Measurements from ENCODE around the gene DNASE2.

DNASE2 gene

GRCh38 chr19:12888006-12888603 is 6.9 kb upstream of the DNASE2 start:
- peaks cover 32% of the 10 kb centered on the region for H3K4me1 Mint-ChIP-seq
- peaks cover 63% of the 10 kb centered on the region for H3K27me3 Mint-ChIP-seq (ENCODE audit: low read depth, poor library complexity)
- H3K36me3 Mint-ChIP-seq (ENCODE audit: low read depth), result no peaks in the 10 kb centered on the region
- no peak for TF ChIP-seq CTCF (IDR thresholded peaks at IDR 0.05)
- H3K27ac Mint-ChIP-seq, result no peak overlapping the region
- DNase-seq, result no peak
- no peak overlapping the region for H3K4me3 Mint-ChIP-seq
- peaks cover 26% of the 10 kb centered on the region for H3K9me3 Mint-ChIP-seq

- H3K9me3 Mint-ChIP-seq, result peaks cover 27% of the 10 kb centered on the region
- peaks cover 30% of the 10 kb centered on the region for H3K4me1 Mint-ChIP-seq
- peaks cover 73% of the 10 kb centered on the region for H3K27me3 Mint-ChIP-seq (ENCODE audit: low read depth, poor library complexity)
- no peaks in the 10 kb centered on the region for H3K36me3 Mint-ChIP-seq (ENCODE audit: low read depth)
- peak within 1 kb of the TSS; percentile 70 for H3K4me3 Mint-ChIP-seq
- no peak within 1 kb of the TSS for H3K27ac Mint-ChIP-seq
- no peak for TF ChIP-seq CTCF (IDR thresholded peaks at IDR 0.05)
- no peak for DNase-seq
These were observed 5.9 kb upstream of the DNASE2 start, which contains the start of gene KLF1 for GRCh38 chr19:12886969-12887747. Gene KLF1, minus strand, starts transcription at chr19:12887201. Its CDS starts 61 bp downstream, at chr19:12887140.

DNA sequence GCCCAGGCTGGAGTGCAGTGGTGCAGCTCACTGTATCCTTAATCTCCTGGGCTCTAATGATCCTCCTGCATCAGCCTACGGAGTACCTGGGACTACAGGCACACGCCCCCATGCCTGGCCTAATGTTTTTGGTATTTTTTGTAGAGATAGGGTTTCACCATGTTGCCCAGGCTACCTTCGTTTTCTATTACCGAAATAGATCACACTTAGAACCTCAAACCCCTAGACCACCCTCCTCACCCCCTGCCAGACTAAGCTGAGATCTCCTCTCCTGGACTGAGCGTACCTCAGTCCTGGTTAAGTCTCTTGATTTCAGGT is 5.4 kb upstream of the DNASE2 start:
- peaks cover 25% of the 10 kb centered on the region for H3K4me1 Mint-ChIP-seq
- H3K27ac Mint-ChIP-seq, result no peak overlapping the region
- peak overlapping the region; percentile 70 for H3K4me3 Mint-ChIP-seq
- peaks cover 27% of the 10 kb centered on the region for H3K9me3 Mint-ChIP-seq
- TF ChIP-seq CTCF (IDR thresholded peaks at IDR 0.05), result no peak
- H3K27me3 Mint-ChIP-seq (ENCODE audit: low read depth, poor library complexity), result peaks cover 74% of the 10 kb centered on the region
- DNase-seq, result no peak
- no peaks in the 10 kb centered on the region for H3K36me3 Mint-ChIP-seq (ENCODE audit: low read depth)

DNA sequence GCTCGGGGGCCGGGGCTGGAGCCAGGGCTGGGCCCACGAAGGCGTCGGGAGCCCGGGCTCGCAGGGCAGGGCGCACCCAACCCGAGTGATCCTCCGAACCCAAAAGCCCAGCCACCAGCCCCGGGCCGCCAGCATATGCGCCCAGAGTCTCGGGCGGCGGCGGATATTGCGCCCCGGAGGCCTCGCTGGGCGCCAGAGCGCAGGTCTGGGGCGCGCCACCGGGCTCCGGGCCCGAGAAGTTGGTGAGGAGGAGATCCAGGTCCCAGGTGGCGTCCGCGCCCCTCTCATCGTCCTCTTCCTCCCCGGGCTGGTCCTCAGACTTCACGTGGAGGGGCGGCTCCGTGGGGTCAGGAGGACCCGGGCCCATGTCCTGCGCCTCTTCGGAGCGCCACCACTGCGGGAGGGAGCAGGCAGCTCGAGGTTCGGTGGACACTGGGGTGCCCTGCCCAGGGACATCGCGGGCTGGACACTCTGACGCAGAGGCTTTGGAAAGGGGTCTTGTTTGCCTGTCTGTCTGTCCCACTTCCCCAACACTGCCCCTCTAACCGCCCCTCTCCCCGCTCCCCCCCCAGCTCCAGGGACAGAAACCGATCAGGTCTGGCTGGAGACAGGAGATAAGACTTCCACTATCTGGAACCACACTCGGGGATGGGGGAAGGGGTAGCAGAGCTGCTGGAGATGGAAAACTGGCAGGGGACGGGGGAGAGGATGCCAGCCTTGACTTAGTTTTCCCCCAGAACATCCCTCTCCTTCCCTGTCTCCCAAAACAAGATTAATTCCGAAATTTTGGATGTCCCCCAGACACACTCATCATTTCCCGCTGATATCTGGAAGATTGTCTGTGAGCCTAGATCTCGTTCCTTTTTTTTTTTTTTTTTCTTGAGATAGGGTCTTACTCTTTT is 4.8 kb upstream of the DNASE2 start:
- H3K4me3 Mint-ChIP-seq, result peak overlapping the region; percentile 70
- no peak overlapping the region for H3K27ac Mint-ChIP-seq
- no peaks in the 10 kb centered on the region for H3K36me3 Mint-ChIP-seq (ENCODE audit: low read depth)
- H3K4me1 Mint-ChIP-seq, result peaks cover 18% of the 10 kb centered on the region
- H3K27me3 Mint-ChIP-seq (ENCODE audit: low read depth, poor library complexity), result peaks cover 74% of the 10 kb centered on the region
- no peak for TF ChIP-seq CTCF (IDR thresholded peaks at IDR 0.05)
- H3K9me3 Mint-ChIP-seq, result peaks cover 27% of the 10 kb centered on the region
- DNase-seq, result no peak

- TF ChIP-seq CTCF (IDR thresholded peaks at IDR 0.05), result peak; percentile 55
- H3K9me3 Mint-ChIP-seq, result peaks cover 27% of the 10 kb centered on the region
- H3K36me3 Mint-ChIP-seq (ENCODE audit: low read depth), result no peaks in the 10 kb centered on the region
- peaks cover 79% of the 10 kb centered on the region for H3K27me3 Mint-ChIP-seq (ENCODE audit: low read depth, poor library complexity)
- H3K4me1 Mint-ChIP-seq, result peaks cover 19% of the 10 kb centered on the region
- DNase-seq, result peak; percentile 71
- no peak overlapping the region for H3K27ac Mint-ChIP-seq
- H3K4me3 Mint-ChIP-seq, result peak overlapping the region; percentile 71
These were observed 3.9 kb upstream of the DNASE2 start for GRCh38 chr19:12884926-12885748.
